ENCODE results near the gene P2RX1.

- no peak for TF ChIP-seq CTCF (IDR thresholded peaks at IDR 0.05)
- no peak for TF ChIP-seq POLR2A (IDR thresholded peaks at IDR 0.05)
- TF ChIP-seq POLR2AphosphoS5 (IDR thresholded peaks at IDR 0.05) = no peak
- TF ChIP-seq EP300 (IDR thresholded peaks at IDR 0.05) = no peak
These were observed 1.2 kb upstream of the P2RX1 start for GRCh38 chr17:3917391-3917931.

Data from suprapubic skin (tissue), 4 donors.